Chondrocyte (in vitro differentiated cells): ENCODE measurements around the gene NR1H3. TPM values are rescaled to one million over a fixed set of nuclear protein-coding genes. Genes with fewer than 3 reads are reported as not detected.
A peak's percentile ranks its signal among the peaks of the same experiment; 100 is the strongest.

Experiments
- DNase-seq: peaks from one replicate; pipeline ENCODE4 v3.0.0; 2021; ENCODE audit warnings: mixed read lengths, low spot score
- H3K27ac Mint-ChIP-seq: one replicate; pipeline ENCODE4 v1.8.0; 2021; ENCODE audit warnings: mild to moderate bottlenecking, moderate library complexity, mixed read lengths; ENCODE audit not compliant: unreplicated experiment
- H3K27me3 Mint-ChIP-seq: 2 replicates; pipeline ENCODE4 v1.8.0; 2021; ENCODE audit warnings: low read depth, mixed read lengths
- H3K36me3 Mint-ChIP-seq: 2 replicates; pipeline ENCODE4 v1.8.0; 2021; ENCODE audit warnings: low read depth, mixed read lengths
- H3K4me1 Mint-ChIP-seq: 2 replicates; pipeline ENCODE4 v1.8.0; 2021; ENCODE audit warnings: low read depth, mild to moderate bottlenecking, mixed read lengths
- H3K4me3 Mint-ChIP-seq: one replicate; pipeline ENCODE4 v1.8.0; 2021; ENCODE audit warnings: mild to moderate bottlenecking, moderate library complexity, mixed read lengths; ENCODE audit not compliant: unreplicated experiment
- H3K9me3 Mint-ChIP-seq: 2 replicates; pipeline ENCODE4 v1.8.0; 2021; ENCODE audit warnings: low read depth, mixed read lengths
- CTCF ChIP-seq: fragments of 200-600 bp; sonication (generic); IDR thresholded peaks from 2 replicates; pipeline ENCODE4 v1.5.0; 2021; ENCODE audit warnings: antibody characterized with exemption, mild to moderate bottlenecking, moderate library complexity
- total RNA-seq: library from RNA; stranded (reverse); gene quantifications from 3 replicates; pipeline ENCODE4 v1.2.1, GENCODE V29; 2021

NR1H3 gene
- total RNA-seq, 1 donor from 2014 or later = 3.2 TPM

- H3K4me3 Mint-ChIP-seq = no peak overlapping the region
- TF ChIP-seq CTCF = no peak
- H3K27me3 Mint-ChIP-seq = no peaks in the 10 kb centered on the region
- peaks cover 51% of the 10 kb centered on the region for H3K36me3 Mint-ChIP-seq
- no peak for DNase-seq
- no peaks in the 10 kb centered on the region for H3K4me1 Mint-ChIP-seq
- no peaks in the 10 kb centered on the region for H3K9me3 Mint-ChIP-seq
- H3K27ac Mint-ChIP-seq = no peak overlapping the region
Measured at GRCh38 chr11:47280860-47281259, 23.1 kb downstream of the NR1H3 start.

DNA sequence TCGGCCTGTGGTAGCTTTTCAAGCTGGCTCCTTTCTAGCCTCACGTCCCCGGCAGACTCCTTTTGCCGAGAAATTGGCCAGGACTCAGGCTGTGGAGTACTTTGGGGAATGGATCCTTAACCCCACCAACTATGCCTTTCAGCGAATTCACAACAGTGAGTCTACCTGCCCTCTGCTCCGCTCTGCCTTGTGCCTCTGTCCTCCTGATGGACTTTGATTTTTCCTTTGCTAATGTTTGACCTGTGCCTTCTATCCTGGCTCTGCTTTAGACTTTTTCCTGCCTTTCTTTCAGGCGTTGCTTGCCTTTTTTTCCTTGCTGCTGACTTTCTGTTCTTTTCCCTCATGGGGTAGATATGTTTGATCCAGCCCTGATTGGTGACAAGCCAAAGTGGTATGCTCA, 24.7 kb downstream of the NR1H3 start:
- Mint-ChIP-seq H3K27ac (no peak overlapping the region), H3K36me3 (peaks cover 50% of the 10 kb centered on the region), H3K4me3 (no peak overlapping the region), H3K27me3 (no peaks in the 10 kb centered on the region), H3K4me1 (no peaks in the 10 kb centered on the region), H3K9me3 (no peaks in the 10 kb centered on the region)
- DNase-seq = peak; percentile 30
- TF ChIP-seq CTCF = no peak

DNA sequence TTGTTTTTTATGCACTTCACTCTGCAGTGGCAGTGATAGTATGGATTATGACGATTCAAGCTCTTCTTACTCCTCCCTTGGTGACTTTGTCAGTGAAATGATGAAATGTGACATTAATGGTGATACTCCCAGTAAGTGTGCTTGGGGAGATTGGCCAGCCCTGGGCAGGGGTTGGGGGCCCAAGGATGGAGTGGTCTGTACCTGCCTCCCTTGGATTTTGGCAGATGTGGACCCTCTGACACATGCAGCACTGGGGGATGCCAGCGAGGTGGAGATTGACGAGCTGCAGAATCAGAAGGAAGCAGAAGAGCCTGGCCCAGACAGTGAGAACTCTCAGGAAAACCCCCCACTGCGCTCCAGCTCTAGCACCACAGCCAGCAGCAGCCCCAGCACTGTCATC, 26.4 kb downstream of the NR1H3 start:
- Mint-ChIP-seq H3K4me3 (no peak overlapping the region), H3K4me1 (no peaks in the 10 kb centered on the region), H3K27me3 (no peaks in the 10 kb centered on the region), H3K27ac (no peak overlapping the region), H3K36me3 (peaks cover 54% of the 10 kb centered on the region), H3K9me3 (no peaks in the 10 kb centered on the region)
- no peak for TF ChIP-seq CTCF
- no peak for DNase-seq

DNA sequence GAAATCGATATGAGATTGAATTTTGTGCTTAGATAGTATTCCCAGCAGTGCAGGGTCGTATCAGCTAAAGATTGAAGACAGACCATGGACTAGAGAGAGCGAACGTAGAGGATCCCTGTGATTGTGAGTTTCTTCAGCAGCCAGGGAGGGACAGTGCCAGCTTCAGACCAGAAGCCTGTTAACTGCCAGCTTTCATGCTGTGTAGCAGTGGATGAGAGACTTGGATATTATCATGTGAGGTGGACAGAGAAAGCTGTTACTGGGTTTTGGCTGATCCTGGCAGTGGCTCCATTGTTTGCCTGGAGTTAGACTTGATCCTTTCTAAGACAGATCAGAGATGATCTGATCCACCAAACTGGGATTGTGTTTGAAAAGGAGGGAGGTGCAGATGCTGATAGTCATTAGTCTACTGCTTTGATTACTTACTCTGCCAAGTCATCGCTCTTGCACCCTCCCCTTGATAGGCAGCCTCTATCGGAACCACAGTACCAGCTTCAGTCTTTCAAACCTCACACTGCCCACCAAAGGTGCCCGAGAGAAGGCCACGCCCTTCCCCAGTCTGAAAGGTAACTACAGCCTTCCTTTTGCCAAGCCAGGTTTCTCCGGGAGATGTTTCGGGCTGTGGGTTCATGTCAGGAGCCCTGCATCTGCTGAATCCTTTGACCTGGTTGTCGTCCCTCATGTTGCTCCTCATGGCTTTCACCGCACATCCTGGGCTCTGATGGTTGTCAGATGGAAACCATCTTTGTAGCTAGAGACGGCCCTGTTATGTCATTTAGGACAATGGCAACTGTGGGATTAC, 28.4 kb downstream of the NR1H3 start:
- H3K4me1 Mint-ChIP-seq = no peaks in the 10 kb centered on the region
- H3K27ac Mint-ChIP-seq = no peak overlapping the region
- H3K36me3 Mint-ChIP-seq = peaks cover 65% of the 10 kb centered on the region
- H3K9me3 Mint-ChIP-seq = no peaks in the 10 kb centered on the region
- DNase-seq = no peak
- no peak for TF ChIP-seq CTCF
- H3K27me3 Mint-ChIP-seq = no peaks in the 10 kb centered on the region
- H3K4me3 Mint-ChIP-seq = no peak overlapping the region

GRCh38 chr11:47288066-47288465, 30.3 kb downstream of the NR1H3 start:
- H3K27ac Mint-ChIP-seq = no peak overlapping the region
- H3K36me3 Mint-ChIP-seq = peaks cover 60% of the 10 kb centered on the region
- H3K4me1 Mint-ChIP-seq = no peaks in the 10 kb centered on the region
- no peaks in the 10 kb centered on the region for H3K27me3 Mint-ChIP-seq
- no peak overlapping the region for H3K4me3 Mint-ChIP-seq
- TF ChIP-seq CTCF = no peak
- DNase-seq = no peak
- H3K9me3 Mint-ChIP-seq = no peaks in the 10 kb centered on the region
